Spleen (tissue), 7 donors: ENCODE results near the gene MMP25.

Source experiments
- POLR2AphosphoS5 ChIP-seq, 3 donors: sonication (generic); formaldehyde crosslinking; IDR thresholded peaks; one replicate each; pipeline ENCODE4 v1.5.1; 2017; ENCODE audit warnings: antibody characterized with exemption in 3 of 3
- TF ChIP-seq, protein P1 (sequence below), 11 experiments: fragments of 200-600 bp in 7 of 11; fragments of 450-650 bp in 4 of 11; sonication (generic) in 4 of 11; IDR thresholded peaks in 8 of 11; conservative IDR thresholded peaks in 3 of 11; 1 replicate in 7 of 11; 2 replicates in 4 of 11; pipeline versions ENCODE4 v1.4.0 to v1.8.0; 2016 to 2021; ENCODE audit warnings: antibody characterized with exemption in 11 of 11, inconsistent platforms in 4 of 11, mild to moderate bottlenecking in 1 of 11
- donor health status: DM: no; HTN: no; CAD: no; lungs with moderate emphysema.
- donor health status: DM: no; HTN: no; CAD: no.
- donor health status: DM: no; HTN: no; CAD: no.

- TF ChIP-seq, protein P1, sequence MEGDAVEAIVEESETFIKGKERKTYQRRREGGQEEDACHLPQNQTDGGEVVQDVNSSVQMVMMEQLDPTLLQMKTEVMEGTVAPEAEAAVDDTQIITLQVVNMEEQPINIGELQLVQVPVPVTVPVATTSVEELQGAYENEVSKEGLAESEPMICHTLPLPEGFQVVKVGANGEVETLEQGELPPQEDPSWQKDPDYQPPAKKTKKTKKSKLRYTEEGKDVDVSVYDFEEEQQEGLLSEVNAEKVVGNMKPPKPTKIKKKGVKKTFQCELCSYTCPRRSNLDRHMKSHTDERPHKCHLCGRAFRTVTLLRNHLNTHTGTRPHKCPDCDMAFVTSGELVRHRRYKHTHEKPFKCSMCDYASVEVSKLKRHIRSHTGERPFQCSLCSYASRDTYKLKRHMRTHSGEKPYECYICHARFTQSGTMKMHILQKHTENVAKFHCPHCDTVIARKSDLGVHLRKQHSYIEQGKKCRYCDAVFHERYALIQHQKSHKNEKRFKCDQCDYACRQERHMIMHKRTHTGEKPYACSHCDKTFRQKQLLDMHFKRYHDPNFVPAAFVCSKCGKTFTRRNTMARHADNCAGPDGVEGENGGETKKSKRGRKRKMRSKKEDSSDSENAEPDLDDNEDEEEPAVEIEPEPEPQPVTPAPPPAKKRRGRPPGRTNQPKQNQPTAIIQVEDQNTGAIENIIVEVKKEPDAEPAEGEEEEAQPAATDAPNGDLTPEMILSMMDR (IDR thresholded peaks at IDR 0.05 in 8 of 11, conservative IDR thresholded peaks at IDR 0.05 in 3 of 11) = no peak
- no peak for TF ChIP-seq POLR2AphosphoS5 (IDR thresholded peaks at IDR 0.05)
Measured at GRCh38 chr16:3009568-3010390, 36.6 kb upstream of the MMP25 start.
